D721Med (cell line): Measurements from ENCODE around the gene SLC4A4.

Experiments used
- DNase-seq: peaks from one replicate; pipeline ENCODE4 v3.0.0; 2011; ENCODE audit warnings: low spot score; ENCODE audit not compliant: insufficient read length
- FAIRE-seq: peaks from 2 replicates; lab custom pipeline; 2011; peaks lifted over from hg19 to GRCh38; lab: Jason Lieb, UNC
- TF ChIP-seq, protein P1 (sequence below): IDR thresholded peaks from 2 replicates; pipeline ENCODE4 v1.5.1; 2012; ENCODE audit warnings: mild to moderate bottlenecking, control low read depth; ENCODE audit not compliant: insufficient read depth; ENCODE audit errors: missing control alignments

The SLC4A4 gene

DNA sequence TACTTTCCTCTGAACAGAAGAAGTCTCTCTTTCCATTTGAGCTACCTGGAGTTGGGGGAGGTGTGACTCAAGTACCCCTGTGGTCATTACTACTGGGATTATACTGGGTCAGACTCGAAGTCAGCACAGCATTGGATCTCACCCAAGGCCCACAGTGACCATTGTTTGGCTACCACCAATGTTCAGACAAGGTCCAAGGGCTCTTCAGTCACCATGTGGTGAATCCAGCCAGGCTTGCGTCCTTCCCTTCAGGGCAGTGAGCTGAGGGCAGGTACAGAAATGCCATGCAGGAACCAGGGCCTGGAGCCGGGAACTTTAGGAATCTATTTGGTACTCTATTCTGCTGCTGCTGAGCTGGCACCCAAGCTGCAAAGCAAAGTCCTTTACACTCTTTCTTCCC is 5.5 kb upstream of the SLC4A4 start:
- no peak for FAIRE-seq
- DNase-seq, result no peak
- TF ChIP-seq, protein P1, sequence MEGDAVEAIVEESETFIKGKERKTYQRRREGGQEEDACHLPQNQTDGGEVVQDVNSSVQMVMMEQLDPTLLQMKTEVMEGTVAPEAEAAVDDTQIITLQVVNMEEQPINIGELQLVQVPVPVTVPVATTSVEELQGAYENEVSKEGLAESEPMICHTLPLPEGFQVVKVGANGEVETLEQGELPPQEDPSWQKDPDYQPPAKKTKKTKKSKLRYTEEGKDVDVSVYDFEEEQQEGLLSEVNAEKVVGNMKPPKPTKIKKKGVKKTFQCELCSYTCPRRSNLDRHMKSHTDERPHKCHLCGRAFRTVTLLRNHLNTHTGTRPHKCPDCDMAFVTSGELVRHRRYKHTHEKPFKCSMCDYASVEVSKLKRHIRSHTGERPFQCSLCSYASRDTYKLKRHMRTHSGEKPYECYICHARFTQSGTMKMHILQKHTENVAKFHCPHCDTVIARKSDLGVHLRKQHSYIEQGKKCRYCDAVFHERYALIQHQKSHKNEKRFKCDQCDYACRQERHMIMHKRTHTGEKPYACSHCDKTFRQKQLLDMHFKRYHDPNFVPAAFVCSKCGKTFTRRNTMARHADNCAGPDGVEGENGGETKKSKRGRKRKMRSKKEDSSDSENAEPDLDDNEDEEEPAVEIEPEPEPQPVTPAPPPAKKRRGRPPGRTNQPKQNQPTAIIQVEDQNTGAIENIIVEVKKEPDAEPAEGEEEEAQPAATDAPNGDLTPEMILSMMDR, result no peak

DNA sequence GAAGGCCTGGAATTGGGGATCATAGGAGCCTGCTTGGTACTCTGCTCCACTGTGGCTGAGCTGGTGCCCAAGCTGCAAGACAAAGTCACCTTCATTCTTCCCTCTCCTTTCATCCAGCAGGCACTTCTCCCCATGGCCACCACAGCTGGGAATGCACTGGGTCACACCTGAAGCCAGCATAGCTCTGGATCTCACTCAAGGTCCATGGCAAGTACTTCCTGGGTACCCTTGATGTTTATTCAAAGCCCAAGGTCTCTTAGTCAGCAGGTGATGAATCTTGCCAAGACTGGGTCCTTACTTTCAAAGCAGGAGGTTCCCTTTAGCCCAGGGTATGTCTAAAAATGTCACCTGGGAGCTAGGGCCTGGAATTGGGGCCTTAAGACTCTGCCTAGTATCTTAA is 4.9 kb upstream of the SLC4A4 start:
- FAIRE-seq, result no peak
- no peak for DNase-seq
- TF ChIP-seq, protein P1, result no peak

DNA sequence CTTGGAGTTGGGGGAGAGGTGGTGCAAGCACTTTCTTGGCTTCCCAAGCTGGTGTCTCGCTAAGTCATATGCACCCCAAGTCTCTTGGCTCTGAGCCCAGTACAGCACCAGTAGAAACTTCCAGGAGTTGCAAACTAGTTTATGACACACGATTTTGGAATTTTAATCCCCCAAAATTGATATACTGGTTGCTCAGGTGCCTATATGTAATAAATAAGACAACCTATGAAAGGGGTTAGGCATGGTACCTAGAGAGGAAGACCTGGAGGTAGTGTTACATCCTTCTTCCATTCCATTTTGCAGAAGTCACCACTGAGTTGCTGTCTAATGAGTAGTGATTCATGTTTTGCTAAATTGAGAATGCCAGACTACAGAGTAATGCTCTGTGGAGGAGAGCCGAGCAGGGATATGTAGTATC is 4.3 kb upstream of the SLC4A4 start:
- FAIRE-seq (no peak), DNase-seq (no peak)
- TF ChIP-seq, protein P1, result no peak

DNA sequence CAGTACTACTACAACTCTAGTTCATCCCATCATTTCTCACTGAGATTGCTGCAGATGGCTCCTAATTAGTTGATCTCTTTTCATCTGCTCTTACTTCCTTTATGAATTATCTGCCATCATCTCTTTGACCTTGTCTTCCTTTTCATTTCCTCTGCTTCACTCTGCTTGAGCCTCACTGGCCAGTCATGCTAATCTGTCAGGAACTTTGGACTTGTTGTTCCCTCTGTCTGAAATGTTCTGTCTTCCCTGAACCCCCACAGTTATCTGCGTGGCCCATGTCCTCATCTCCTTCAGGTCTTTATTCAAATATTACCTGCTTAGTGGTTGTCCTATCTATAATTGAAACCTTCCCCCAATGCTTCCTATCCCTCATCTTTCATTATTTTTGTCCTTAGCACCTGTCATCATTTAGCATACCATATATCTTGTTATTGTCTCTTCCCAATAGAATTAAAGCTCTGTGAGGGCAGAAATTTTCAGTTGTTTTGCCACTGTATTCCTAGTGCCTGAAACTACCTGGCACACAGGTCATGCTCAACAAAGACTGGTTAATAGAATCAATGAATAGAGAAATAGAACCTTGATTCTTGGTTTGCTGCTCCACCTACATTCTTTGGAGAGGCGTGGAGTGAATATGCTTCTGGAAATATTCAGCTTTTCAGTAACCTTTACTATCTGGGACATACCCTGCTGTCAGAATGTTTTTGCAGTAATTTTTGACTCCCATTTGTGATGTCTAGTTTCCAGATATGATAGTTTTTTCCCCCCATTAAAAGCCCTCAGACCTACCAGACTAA is 5.0 kb downstream of the SLC4A4 start:
- TF ChIP-seq, protein P1, result no peak
- FAIRE-seq (no peak), DNase-seq (no peak)

DNA sequence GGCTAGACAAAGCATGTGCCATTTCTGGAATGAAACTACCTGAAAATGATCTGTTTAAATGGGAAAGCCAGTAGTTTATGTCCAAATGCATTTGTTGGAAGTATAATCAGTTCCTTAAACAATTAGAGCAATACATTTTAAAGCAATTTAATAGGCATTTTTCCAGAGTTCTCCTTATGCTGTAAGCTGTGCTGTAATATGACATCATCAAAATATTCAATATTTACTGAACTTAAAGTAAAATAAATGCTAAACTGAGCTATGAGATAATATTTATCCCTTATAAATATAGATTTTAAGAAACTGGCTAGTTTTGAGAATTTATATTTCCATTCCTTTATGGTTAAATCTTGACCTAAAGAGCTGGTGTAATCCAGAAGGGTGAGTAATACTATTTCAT is 7.9 kb downstream of the SLC4A4 start:
- DNase-seq (no peak), FAIRE-seq (no peak)
- TF ChIP-seq, protein P1, result no peak

DNA sequence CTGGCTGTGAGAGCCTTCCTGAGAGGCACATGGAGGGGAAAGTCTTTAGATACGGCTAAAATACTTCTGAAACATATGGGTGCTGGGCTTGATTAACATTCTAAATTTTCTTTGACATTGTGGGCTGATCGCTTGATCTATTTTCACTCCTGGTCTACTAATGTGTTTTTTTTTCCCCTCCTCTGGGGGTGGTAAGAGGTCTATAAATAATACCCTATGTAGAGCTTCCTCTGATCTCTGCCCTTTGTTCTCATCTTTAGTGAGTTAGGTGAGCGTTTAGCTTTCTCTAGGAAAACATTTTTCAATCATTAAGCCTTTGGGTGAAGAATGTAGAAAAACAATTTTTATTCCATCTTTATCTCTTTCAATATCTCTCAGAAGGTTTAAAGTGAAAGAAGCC is 9.8 kb downstream of the SLC4A4 start:
- TF ChIP-seq, protein P1, result no peak
- no peak for FAIRE-seq
- no peak for DNase-seq

DNA sequence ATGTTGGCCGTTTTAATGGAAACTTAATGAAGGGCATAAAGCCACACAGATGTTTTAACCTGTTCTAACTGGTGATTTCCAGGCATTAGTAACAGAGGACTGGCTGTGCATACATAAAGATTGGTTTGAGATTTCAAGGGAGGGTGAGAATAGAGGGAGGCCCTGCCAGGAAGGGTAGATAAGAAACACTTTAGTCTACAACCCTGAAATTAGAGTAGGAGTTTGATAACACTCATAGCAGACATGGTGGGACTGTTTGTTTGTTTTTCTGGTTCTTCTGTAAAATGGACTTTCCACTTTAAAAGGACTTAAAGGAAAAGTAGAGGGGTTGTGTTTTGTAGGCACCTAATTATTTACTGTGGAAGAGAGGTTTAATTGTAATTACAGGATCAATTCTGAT is 16.2 kb downstream of the SLC4A4 start:
- no peak for DNase-seq
- no peak for FAIRE-seq
- TF ChIP-seq, protein P1, result no peak
